ENCODE data around the gene DGUOK. TPM values are rescaled to one million over a fixed set of nuclear protein-coding genes. Genes with fewer than 3 reads are reported as not detected.

Gene DGUOK
- total RNA-seq, 2 donors from 2014 or later = 13.2 to 16.1 TPM

- TF ChIP-seq CTCF (IDR thresholded peaks at IDR 0.05) (no peak), POLR2A (IDR thresholded peaks at IDR 0.05) (no peak)
- Histone ChIP-seq H3K36me3 (replicated peaks in 1 of 2; ENCODE audit: insufficient read depth in 1 of 2, low read depth in 2 of 2) (no peaks in the 10 kb centered on the region), H3K4me3 (no peak overlapping the region), H3K9me3 (no peaks in the 10 kb centered on the region), H3K27me3 (no peaks in the 10 kb centered on the region), H3K27ac (no peak overlapping the region), H3K4me1 (no peaks in the 10 kb centered on the region)
- DNase-seq = no peak
- WGBS, 2 donors = 74 to 83% methylated on average over 4 of the region's 4 CpGs
- no peak for ATAC-seq
- intact Hi-C loops (cut with DNase I) = no loop called here
Measured at GRCh38 chr2:73993778-73994177, 67.1 kb downstream of the DGUOK start.

- Histone ChIP-seq H3K27me3 (no peaks in the 10 kb centered on the region), H3K9me3 (no peaks in the 10 kb centered on the region), H3K36me3 (replicated peaks in 1 of 2; ENCODE audit: insufficient read depth in 1 of 2, low read depth in 2 of 2) (no peaks in the 10 kb centered on the region), H3K4me3 (no peak overlapping the region), H3K27ac (no peak overlapping the region), H3K4me1 (no peaks in the 10 kb centered on the region)
- no peak for TF ChIP-seq POLR2A (IDR thresholded peaks at IDR 0.05)
- no peak for TF ChIP-seq CTCF (IDR thresholded peaks at IDR 0.05)
- intact Hi-C loops (cut with DNase I) = no loop called here
- 88 to 89% methylated on average over 8 of the region's 8 CpGs for WGBS, 2 donors
- ATAC-seq (no peak), DNase-seq (no peak)
Measured at GRCh38 chr2:73994178-73994831, 67.6 kb downstream of the DGUOK start.

- DNase-seq = no peak
- intact Hi-C loops (cut with DNase I) = no loop called here
- H3K4me3 ChIP-seq = no peak overlapping the region
- H3K27me3 ChIP-seq = no peaks in the 10 kb centered on the region
- no peaks in the 10 kb centered on the region for H3K36me3 ChIP-seq (replicated peaks in 1 of 2; ENCODE audit: insufficient read depth in 1 of 2, low read depth in 2 of 2)
- peaks cover 12% of the 10 kb centered on the region for H3K4me1 ChIP-seq
- H3K9me3 ChIP-seq = no peaks in the 10 kb centered on the region
- no peak for TF ChIP-seq POLR2A (IDR thresholded peaks at IDR 0.05)
- TF ChIP-seq CTCF (IDR thresholded peaks at IDR 0.05) = no peak
- 97 to 100% methylated on average over 3 to 5 of the region's 5 CpGs for WGBS, 2 donors
- H3K27ac ChIP-seq = no peak overlapping the region
- no peak for ATAC-seq
Measured at GRCh38 chr2:73995810-73996209, 69.1 kb downstream of the DGUOK start.

- H3K4me1 ChIP-seq = peaks cover 16% of the 10 kb centered on the region
- intact Hi-C loops (cut with DNase I) = no loop called here
- no peaks in the 10 kb centered on the region for H3K36me3 ChIP-seq (replicated peaks in 1 of 2; ENCODE audit: insufficient read depth in 1 of 2, low read depth in 2 of 2)
- no peaks in the 10 kb centered on the region for H3K9me3 ChIP-seq
- H3K27ac ChIP-seq = no peak overlapping the region
- TF ChIP-seq CTCF (IDR thresholded peaks at IDR 0.05) (no peak), POLR2A (IDR thresholded peaks at IDR 0.05) (no peak)
- no peak for DNase-seq
- ATAC-seq = no peak
- WGBS, 2 donors = 91 to 93% methylated on average over 6 of the region's 6 CpGs
- H3K4me3 ChIP-seq = no peak overlapping the region
- no peaks in the 10 kb centered on the region for H3K27me3 ChIP-seq
Measured at GRCh38 chr2:73997813-73998212, 71.1 kb downstream of the DGUOK start.

- Histone ChIP-seq H3K36me3 (replicated peaks in 1 of 2; ENCODE audit: insufficient read depth in 1 of 2, low read depth in 2 of 2) (no peaks in the 10 kb centered on the region), H3K27me3 (no peaks in the 10 kb centered on the region), H3K27ac (no peak overlapping the region), H3K9me3 (no peaks in the 10 kb centered on the region), H3K4me1 (peaks cover 21% of the 10 kb centered on the region), H3K4me3 (no peak overlapping the region)
- ATAC-seq (no peak), DNase-seq (no peak)
- intact Hi-C loops (cut with DNase I) = no loop called here
- TF ChIP-seq POLR2A (IDR thresholded peaks at IDR 0.05) (no peak), CTCF (IDR thresholded peaks at IDR 0.05) (no peak)
- WGBS, 2 donors = 82 to 83% methylated on average over 8 of the region's 8 CpGs
Measured at GRCh38 chr2:73998451-73998850, 71.8 kb downstream of the DGUOK start.
